OCI-LY7 (cell line): ENCODE measurements around the gene CMIP. TPM values are rescaled to one million over a fixed set of nuclear protein-coding genes. Genes with fewer than 3 reads are reported as not detected.

Source experiments
- BruUV-seq: library from RNA; stranded (reverse); fragments of 400-500 nt; replicated peaks from 2 replicates; lab custom pipeline; 2021; lab: Mats Ljungman, UMichigan
- CTCF ChIA-PET: fragments of 300-600 bp; sonication (Branson Sonifier 250); formaldehyde crosslinking; loops from one replicate; lab custom pipeline; 2022; ENCODE audit warnings: antibody characterized with exemption; ENCODE audit not compliant: unreplicated experiment; lab: Charles Lee
- POLR2A ChIA-PET: fragments of 300-600 bp; sonication (Branson Sonifier 250); formaldehyde crosslinking; loops from one replicate; lab custom pipeline; 2022; ENCODE audit warnings: antibody characterized with exemption; lab: Charles Lee
- DNase-seq: peaks from one replicate; pipeline ENCODE4 v3.0.0-alpha.2; 2015; ENCODE audit warnings: low spot score
- H2AFZ ChIP-seq: fragments of 200-600 bp; sonication (generic), shearing (Covaris generic); 2 replicates; pipeline ENCODE4 v1.6.1; 2014; ENCODE audit warnings: mild to moderate bottlenecking, antibody characterized with exemption, low read length, moderate library complexity
- H3K27ac ChIP-seq: fragments of 200-600 bp; sonication (generic); 2 replicates; pipeline ENCODE4 v1.5.1; 2014; ENCODE audit warnings: mixed run types, low read depth, mild to moderate bottlenecking, moderate library complexity, low read length, inconsistent platforms; ENCODE audit not compliant: poor library complexity, severe bottlenecking
- H3K36me3 ChIP-seq: fragments of 200-600 bp; sonication (generic); 2 replicates; pipeline ENCODE4 v1.6.1; 2014; ENCODE audit warnings: mild to moderate bottlenecking, antibody characterized with exemption, low read length, moderate library complexity, mixed read lengths; ENCODE audit not compliant: insufficient read depth
- H3K4me1 ChIP-seq: fragments of 200-600 bp; sonication (generic); 2 replicates; pipeline ENCODE4 v1.5.1; 2014; ENCODE audit warnings: mild to moderate bottlenecking, low read length; ENCODE audit not compliant: insufficient read depth, poor library complexity, severe bottlenecking
- H3K4me2 ChIP-seq: fragments of 200-600 bp; sonication (generic); 2 replicates; pipeline ENCODE4 v1.6.1; 2014; ENCODE audit warnings: mild to moderate bottlenecking, low read length
- H3K4me3 ChIP-seq: fragments of 200-600 bp; sonication (generic); 2 replicates; pipeline ENCODE4 v1.5.1; 2014; ENCODE audit warnings: mild to moderate bottlenecking, low read depth, low read length; ENCODE audit not compliant: poor library complexity, severe bottlenecking
- H3K79me2 ChIP-seq: fragments of 200-600 bp; sonication (generic); 2 replicates; pipeline ENCODE4 v1.6.1; 2016; ENCODE audit warnings: low read depth, mild to moderate bottlenecking, low read length, moderate library complexity, mixed read lengths; ENCODE audit not compliant: insufficient read depth
- H3K9me2 ChIP-seq: fragments of 200-600 bp; sonication (generic); 2 replicates; pipeline ENCODE4 v1.6.1; 2016; ENCODE audit warnings: mild to moderate bottlenecking, low read length, mixed read lengths; ENCODE audit not compliant: insufficient read depth
- H3K9me3 ChIP-seq: fragments of 200-600 bp; sonication (generic); 2 replicates; pipeline ENCODE4 v1.6.1; 2014; ENCODE audit warnings: mild to moderate bottlenecking, mixed run types, low read length, mixed read lengths
- H4K20me1 ChIP-seq: fragments of 200-600 bp; sonication (generic); 2 replicates; pipeline ENCODE4 v1.6.1; 2014; ENCODE audit warnings: mild to moderate bottlenecking, antibody characterized with exemption, low read length, moderate library complexity, mixed read lengths; ENCODE audit not compliant: insufficient read depth
- EZH2phosphoT487 ChIP-seq: fragments of 200-600 bp; sonication (generic); IDR thresholded peaks from 2 replicates; pipeline ENCODE4 v1.6.1; 2018; ENCODE audit warnings: low read depth, borderline replicate concordance, mild to moderate bottlenecking, mixed run types, antibody characterized with exemption, low read length, moderate library complexity, mixed read lengths
- intact Hi-C: fragments of 100-400 bp; cut with micrococcal nuclease; formaldehyde crosslinking; loops from one replicate; pipeline ENCODE4 v1.10.0; 2022; ENCODE audit not compliant: unreplicated experiment
- total RNA-seq, 2 experiments: library from RNA; depleted of rRNA in 1 of 2; stranded (reverse); fragments of >200 nt in 1 of 2; shearing (Covaris generic) in 1 of 2; gene quantifications; 2 replicates each; pipeline ENCODE4 v1.2.3, GENCODE V29; 2014 to 2022
- TF ChIP-seq, protein P1 (sequence below): fragments of 200-600 bp; sonication (generic); conservative IDR thresholded peaks from 2 replicates; pipeline ENCODE4 v1.5.1; 2014; ENCODE audit warnings: mild to moderate bottlenecking, antibody characterized with exemption, low read length, moderate library complexity, mixed read lengths

The CMIP gene
- total RNA-seq, 2 experiments from 2014 or later: 15.4 to 70.3 TPM

DNA sequence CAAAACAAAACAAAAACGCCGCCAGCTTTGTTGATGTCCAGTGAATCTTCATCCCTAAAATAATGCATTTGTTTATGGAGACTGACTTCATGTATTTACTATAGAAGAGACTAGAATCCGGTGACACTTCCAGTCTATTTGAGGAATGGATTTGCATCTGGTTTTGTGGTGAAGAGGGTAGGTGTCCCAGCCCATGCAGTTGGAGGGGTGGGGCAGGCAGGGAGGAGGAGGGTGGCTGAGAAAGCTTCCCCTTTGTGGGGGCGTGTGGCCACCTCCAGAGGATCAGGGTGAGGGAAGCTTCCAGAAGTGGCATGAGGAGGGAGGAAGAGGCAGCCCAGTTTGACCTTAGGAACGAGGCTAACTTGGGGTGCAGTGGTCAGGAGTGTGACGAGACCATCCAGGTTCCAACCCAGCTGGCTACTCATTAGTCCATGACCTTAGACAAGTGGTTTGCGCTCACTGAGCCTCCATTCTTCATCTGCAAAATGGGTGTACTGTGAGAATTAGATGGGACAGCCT, 69.5 kb downstream of the CMIP start:
- BruUV-seq: no TSS peak
- Histone ChIP-seq H3K27ac (no peak overlapping the region), H4K20me1 (no peaks in the 10 kb centered on the region), H3K4me2 (peak overlapping the region; percentile 63), H3K9me2 (no peaks in the 10 kb centered on the region), H2AFZ (no peak overlapping the region), H3K9me3 (no peaks in the 10 kb centered on the region), H3K79me2 (0 out of 2 replicates have a peak, but pooled peaks cover 5% of the 10 kb centered on the region), H3K36me3 (peaks cover 11% of the 10 kb centered on the region), H3K4me1 (peaks cover 33% of the 10 kb centered on the region), H3K4me3 (peak overlapping the region; percentile 33)
- TF ChIP-seq, protein P1, sequence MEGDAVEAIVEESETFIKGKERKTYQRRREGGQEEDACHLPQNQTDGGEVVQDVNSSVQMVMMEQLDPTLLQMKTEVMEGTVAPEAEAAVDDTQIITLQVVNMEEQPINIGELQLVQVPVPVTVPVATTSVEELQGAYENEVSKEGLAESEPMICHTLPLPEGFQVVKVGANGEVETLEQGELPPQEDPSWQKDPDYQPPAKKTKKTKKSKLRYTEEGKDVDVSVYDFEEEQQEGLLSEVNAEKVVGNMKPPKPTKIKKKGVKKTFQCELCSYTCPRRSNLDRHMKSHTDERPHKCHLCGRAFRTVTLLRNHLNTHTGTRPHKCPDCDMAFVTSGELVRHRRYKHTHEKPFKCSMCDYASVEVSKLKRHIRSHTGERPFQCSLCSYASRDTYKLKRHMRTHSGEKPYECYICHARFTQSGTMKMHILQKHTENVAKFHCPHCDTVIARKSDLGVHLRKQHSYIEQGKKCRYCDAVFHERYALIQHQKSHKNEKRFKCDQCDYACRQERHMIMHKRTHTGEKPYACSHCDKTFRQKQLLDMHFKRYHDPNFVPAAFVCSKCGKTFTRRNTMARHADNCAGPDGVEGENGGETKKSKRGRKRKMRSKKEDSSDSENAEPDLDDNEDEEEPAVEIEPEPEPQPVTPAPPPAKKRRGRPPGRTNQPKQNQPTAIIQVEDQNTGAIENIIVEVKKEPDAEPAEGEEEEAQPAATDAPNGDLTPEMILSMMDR: no peak
- no peak for TF ChIP-seq EZH2phosphoT487
- DNase-seq: peak; percentile 40
- ChIA-PET POLR2A (interaction anchor here (0.6 to 1.1 kb wide), 3 partner anchors 11 to 248 kb away, joined by 3 to 4 read pairs (median 4); no protein-coding TSS in a partner anchor), CTCF (interaction anchor here (1.2 kb wide), 1 partner anchor 32 kb away, joined by 4 read pairs; no protein-coding TSS in a partner anchor)
- intact Hi-C loops: no loop called here

DNA sequence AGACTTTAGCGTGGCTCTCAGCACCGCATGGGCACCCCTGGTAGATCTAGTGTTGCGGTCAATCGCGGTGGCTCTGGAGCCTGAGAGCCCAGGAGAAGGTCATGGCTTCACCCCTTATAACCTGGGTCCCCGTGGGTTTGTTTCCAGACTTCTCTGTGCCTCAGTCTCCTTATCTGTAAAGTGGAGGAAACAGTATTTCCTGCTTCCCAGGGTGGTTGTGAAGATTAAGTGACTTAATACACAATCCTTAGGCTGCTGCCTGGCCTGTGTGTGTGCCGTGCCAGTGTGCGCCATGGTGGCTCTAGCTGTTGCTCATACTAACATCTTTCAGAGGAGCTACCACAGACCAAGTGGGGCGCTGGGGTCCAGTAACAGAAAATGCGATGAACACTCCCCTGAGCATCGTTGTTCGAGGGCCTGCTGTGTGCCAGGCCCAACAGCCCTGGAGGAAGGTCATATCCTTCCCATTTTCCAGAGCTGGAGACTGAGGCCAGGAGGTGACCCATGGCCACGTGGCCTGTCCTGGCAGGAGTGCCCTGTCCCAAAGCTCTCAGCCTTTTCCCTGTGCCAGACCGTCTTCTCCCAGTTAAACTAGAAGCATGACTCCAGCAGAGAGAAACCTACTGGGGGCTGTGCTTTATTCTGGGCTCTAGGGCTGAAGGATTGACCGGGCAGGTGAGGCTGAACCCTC, 70.1 kb downstream of the CMIP start:
- no peaks in the 10 kb centered on the region for H4K20me1 ChIP-seq
- TF ChIP-seq, protein P1: no peak
- no peak for TF ChIP-seq EZH2phosphoT487
- 0 out of 2 replicates have a peak, but pooled peaks cover 5% of the 10 kb centered on the region for H3K79me2 ChIP-seq
- peaks cover 11% of the 10 kb centered on the region for H3K36me3 ChIP-seq
- H3K9me2 ChIP-seq: no peaks in the 10 kb centered on the region
- H2AFZ ChIP-seq: no peak overlapping the region
- BruUV-seq: no TSS peak
- H3K4me1 ChIP-seq: peaks cover 40% of the 10 kb centered on the region
- DNase-seq: no peak
- H3K9me3 ChIP-seq: no peaks in the 10 kb centered on the region
- intact Hi-C loops: no loop called here
- H3K27ac ChIP-seq: no peak overlapping the region
- H3K4me3 ChIP-seq: no peak overlapping the region
- ChIA-PET CTCF (interaction anchor here (1.2 kb wide), 1 partner anchor 33 kb away, joined by 4 read pairs; no protein-coding TSS in a partner anchor), POLR2A (interaction anchor here (0.6 kb wide), 1 partner anchor 248 kb away, joined by 4 read pairs; no protein-coding TSS in a partner anchor)
- peak overlapping the region; percentile 63 for H3K4me2 ChIP-seq
